ENCODE data around the gene FARP1.

FARP1 gene, protein sequence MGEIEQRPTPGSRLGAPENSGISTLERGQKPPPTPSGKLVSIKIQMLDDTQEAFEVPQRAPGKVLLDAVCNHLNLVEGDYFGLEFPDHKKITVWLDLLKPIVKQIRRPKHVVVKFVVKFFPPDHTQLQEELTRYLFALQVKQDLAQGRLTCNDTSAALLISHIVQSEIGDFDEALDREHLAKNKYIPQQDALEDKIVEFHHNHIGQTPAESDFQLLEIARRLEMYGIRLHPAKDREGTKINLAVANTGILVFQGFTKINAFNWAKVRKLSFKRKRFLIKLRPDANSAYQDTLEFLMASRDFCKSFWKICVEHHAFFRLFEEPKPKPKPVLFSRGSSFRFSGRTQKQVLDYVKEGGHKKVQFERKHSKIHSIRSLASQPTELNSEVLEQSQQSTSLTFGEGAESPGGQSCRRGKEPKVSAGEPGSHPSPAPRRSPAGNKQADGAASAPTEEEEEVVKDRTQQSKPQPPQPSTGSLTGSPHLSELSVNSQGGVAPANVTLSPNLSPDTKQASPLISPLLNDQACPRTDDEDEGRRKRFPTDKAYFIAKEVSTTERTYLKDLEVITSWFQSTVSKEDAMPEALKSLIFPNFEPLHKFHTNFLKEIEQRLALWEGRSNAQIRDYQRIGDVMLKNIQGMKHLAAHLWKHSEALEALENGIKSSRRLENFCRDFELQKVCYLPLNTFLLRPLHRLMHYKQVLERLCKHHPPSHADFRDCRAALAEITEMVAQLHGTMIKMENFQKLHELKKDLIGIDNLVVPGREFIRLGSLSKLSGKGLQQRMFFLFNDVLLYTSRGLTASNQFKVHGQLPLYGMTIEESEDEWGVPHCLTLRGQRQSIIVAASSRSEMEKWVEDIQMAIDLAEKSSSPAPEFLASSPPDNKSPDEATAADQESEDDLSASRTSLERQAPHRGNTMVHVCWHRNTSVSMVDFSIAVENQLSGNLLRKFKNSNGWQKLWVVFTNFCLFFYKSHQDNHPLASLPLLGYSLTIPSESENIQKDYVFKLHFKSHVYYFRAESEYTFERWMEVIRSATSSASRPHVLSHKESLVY

GRCh38 chr13:98142380-98143156, at the start of gene FARP1:
FARP1 (plus strand) TSS chr13:98143094; CDS start chr13:98213243, 70,149 bp downstream.
- DNase-seq (ENCODE audit: low spot score): peak; percentile 14

DNA sequence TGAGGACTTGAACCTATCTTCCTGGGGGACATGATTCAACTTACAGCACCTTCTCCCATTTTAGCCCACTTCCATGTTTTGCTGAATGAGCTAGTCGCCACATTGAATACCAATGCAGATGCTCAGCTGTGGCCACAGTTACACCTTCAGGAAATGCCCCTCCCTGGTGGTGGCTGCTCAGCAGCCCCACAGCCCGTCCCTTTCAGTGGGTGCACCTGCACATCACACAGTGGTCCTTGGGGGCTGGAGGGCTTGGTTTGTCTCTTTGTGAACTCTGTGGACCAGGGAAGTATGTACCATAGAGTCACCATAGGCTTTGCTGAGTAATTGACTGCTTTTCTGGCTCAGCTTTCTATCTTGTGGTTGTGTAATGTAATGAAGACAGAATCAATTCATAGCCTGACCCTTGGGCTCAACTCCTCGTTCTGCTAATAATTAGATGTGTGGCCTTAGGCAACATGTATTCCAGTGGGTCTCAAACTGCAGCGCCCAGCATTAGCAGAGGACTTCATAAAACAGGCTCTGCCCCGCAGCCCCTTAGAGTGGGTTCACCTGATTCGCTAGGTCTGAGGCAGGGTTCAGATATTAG, 48.1 kb upstream of the FARP1 start:
- no peak for DNase-seq (ENCODE audit: low spot score)

DNA sequence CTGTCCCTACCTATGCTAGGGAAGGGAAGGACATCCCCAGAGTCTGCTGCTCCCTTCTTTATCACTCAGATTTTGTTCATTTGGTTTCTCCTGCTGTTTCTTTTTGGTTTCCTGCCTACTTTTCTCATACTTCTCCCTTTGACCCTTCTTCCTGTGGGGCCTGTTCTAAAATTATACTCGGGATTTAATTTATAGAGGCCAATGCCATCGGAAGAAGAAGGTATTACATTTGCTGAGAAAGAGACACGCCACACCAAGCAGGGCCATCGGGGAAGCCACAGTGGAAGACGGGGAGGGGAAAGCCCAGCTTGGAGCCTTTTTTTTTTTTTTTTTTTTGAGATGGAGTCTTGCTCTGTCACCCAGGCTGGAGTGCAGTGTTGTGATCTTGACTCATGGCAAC, 46.8 kb upstream of the FARP1 start:
- no peak for DNase-seq (ENCODE audit: low spot score)

GRCh38 chr13:98097749-98098148, 45.1 kb upstream of the FARP1 start:
- DNase-seq (ENCODE audit: low spot score): no peak

- DNase-seq (ENCODE audit: low spot score): no peak
Observed at GRCh38 chr13:98098516-98098915, 44.4 kb upstream of the FARP1 start.

DNA sequence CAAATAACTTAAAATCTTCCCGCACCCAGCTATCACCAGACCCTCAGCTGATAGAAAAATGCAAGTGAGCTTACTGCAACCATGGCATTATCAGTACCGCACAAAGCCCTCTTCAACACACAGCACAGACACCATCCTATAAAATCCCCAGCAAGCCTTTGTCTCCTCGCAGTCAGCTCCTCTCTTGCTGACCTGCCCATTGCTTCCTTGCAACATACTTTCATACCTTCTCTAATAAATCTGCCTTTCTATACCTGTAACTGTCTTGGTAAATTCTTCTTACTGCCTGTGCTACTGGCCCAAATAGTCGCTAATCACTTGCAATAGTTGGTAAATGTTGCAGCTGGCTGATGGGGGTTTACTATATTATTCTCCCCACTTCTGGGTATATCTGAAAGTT, 43.3 kb upstream of the FARP1 start:
- DNase-seq (ENCODE audit: low spot score): no peak

DNA sequence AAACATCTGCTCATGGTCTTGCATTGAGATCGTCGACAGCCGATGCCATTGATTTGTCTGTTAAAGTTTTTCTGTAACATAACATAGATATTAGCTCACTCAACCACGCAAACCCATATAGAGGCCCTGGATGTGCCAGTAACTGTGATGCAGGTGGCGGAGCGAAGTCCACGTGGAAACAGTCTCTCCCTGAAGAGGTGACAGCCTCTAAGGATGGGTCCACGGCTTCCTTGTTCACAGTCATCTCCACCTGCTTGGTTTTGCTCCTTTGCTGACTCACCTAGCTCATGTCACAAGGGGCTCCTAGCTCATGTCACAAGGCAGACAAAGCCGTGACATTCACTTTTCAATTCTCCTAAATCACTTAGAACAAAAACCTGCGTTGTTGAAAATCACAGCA, 42.4 kb upstream of the FARP1 start:
- no peak for DNase-seq (ENCODE audit: low spot score)

- DNase-seq (ENCODE audit: low spot score): no peak
Observed at GRCh38 chr13:98103531-98103930, 39.4 kb upstream of the FARP1 start.

GRCh38 chr13:98103942-98104880, 38.7 kb upstream of the FARP1 start:
- no peak for DNase-seq (ENCODE audit: low spot score)

DNA sequence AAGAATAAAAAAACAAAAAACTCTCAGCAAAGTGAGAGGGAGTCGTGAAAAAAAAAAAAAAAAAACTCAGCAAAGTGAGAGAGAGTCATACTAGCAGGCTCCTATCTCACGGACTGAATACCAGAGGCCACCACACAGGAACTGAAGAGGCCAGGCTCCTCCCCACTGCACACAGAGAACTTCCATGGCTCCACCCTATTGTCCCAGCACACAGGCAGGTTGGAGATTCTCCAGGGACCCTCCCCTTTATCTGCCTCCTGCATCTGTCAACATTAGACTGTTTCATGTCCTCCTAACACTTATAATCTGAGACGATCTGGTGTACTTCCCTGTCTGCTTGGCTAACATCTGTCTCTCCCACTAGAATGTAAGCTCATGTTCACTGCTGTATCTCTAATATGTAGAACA, 37.0 kb upstream of the FARP1 start:
- DNase-seq (ENCODE audit: low spot score): no peak

GRCh38 chr13:98108341-98108740, 34.6 kb upstream of the FARP1 start:
- DNase-seq (ENCODE audit: low spot score): no peak

- DNase-seq (ENCODE audit: low spot score): no peak
Observed at GRCh38 chr13:98109226-98109853, 33.6 kb upstream of the FARP1 start.

- DNase-seq (ENCODE audit: low spot score): peak; percentile 1
Observed at GRCh38 chr13:98110749-98111148, 32.1 kb upstream of the FARP1 start.

DNA sequence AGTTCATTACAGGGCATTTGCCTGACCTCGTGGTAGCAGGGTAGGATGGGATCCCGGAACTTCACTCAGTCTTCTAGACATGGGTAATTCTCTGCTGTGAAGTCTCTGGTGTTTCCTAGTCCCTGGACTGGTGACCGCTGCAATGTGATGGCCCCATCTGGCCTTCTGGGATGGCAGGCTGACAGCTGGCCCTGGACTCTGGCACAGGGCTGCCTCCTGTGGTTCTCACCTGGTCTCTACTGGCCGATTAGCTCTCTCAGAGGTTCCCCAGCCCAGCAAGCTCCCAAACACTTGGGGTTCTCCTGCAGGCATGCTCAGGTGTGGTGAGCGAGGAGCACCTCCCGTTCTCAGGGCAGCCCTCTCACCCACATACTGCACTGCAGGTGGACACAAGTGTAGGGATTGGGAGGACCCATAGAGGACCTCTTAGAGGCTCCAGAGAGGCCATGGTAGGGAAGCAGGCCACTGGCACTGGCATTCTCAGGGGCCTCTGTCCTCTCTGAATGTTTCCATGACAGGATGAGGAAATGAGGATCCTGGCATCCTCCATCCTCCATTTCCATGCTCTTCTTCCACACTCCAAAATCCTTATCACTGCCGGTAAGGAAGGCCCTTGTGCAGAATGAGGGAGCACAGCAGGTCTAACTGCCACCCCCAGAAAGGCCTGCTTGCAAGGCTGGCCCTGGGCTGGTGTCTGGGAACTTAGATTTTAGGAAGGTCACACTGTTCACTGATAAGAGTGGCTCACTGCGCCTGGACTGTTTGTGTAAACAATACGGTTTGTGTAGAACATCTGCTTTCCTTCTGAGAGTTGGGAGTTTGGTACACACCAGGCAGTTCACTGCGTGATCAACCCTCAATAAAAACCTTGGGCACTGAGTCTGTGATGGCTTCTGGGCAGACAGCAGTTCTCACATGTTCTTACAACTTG, 31.5 kb upstream of the FARP1 start:
- DNase-seq (ENCODE audit: low spot score): no peak

GRCh38 chr13:98112456-98112855, 30.4 kb upstream of the FARP1 start:
- no peak for DNase-seq (ENCODE audit: low spot score)

DNA sequence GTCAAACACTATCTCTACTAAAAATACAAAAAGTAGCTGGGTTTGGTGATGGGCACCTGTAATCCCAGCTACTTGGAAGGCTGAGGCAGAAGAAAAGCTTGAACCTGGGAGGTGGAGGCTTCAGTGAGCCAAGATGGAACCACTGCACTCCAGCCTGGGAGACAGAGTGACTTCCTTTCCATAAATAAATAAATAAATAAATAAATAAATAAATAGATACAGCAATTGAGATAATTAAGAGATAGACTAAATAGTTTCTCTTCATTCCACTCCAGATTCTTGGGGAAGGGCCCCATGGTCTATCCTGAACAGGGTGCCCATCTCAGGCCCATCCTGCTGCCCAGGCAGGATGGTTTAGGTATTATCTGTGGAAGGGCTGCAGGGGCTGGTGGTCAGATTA, 24.0 kb upstream of the FARP1 start:
- no peak for DNase-seq (ENCODE audit: low spot score)

- DNase-seq (ENCODE audit: low spot score): no peak
Observed at GRCh38 chr13:98123176-98123575, 19.7 kb upstream of the FARP1 start.

GRCh38 chr13:98129059-98129746, 13.7 kb upstream of the FARP1 start:
- DNase-seq (ENCODE audit: low spot score): no peak

Measured in cerebellar cortex (tissue), 1 donor.